Erythroblast (primary cell): ENCODE data around the gene C5.

Source experiments
- GATA1 ChIP-seq: IDR thresholded peaks from 2 replicates; pipeline ENCODE4 v1.6.1; 2011; ENCODE audit warnings: low read depth, mild to moderate bottlenecking, control low read depth, low read length, moderate library complexity
- POLR2A ChIP-seq: IDR thresholded peaks from 2 replicates; pipeline ENCODE4 v1.6.1; 2011; ENCODE audit warnings: mild to moderate bottlenecking, low read length

- TF ChIP-seq POLR2A, result no peak
- no peak for TF ChIP-seq GATA1
These were observed 138.7 kb downstream of the C5 start for GRCh38 chr9:120911295-120911837.
